ENCODE measurements around the gene PREB.

GRCh38 chr2:27149570-27150405, 15.4 kb upstream of the PREB start:
- TF ChIP-seq CTCF (IDR thresholded peaks at IDR 0.05) (no peak), POLR2A (IDR thresholded peaks at IDR 0.05) (no peak)
